Activated T-cell treated with anti-CD3 and anti-CD28 coated beads for 48 hours (primary cell): ENCODE data around the gene MRTFA.
A peak's percentile ranks its signal among the peaks of the same experiment; 100 is the strongest.
"Not testable (repeated sequence)": the region's sequence is repeated elsewhere in the genome, so short reads cannot be mapped to it uniquely, and the experiment has no call there.

ENCODE experiments used
- DNase-seq: peaks from one replicate; pipeline ENCODE4 v3.0.0-alpha.2; 2020; ENCODE audit warnings: low read depth

Gene MRTFA

DNA sequence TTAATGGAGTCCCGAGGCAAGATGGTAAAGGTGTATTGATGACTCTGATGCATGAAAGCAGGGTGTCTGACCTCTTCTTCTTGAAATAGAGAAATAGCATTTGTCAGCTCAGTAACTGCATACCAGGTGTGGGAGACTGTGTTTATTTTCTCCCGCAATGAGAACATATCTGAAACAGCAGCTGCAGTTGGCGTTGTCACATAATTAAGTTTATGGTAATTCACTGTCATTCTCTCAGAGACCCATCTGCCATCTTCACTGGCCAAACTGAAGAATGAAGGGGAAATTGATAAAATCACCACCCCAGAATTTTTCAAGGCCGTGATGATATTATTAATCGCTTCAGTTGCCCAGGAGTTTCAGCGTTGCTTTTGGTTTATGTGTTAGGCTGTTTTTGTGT is 22.6 kb upstream of the MRTFA start:
- DNase-seq: no peak

DNA sequence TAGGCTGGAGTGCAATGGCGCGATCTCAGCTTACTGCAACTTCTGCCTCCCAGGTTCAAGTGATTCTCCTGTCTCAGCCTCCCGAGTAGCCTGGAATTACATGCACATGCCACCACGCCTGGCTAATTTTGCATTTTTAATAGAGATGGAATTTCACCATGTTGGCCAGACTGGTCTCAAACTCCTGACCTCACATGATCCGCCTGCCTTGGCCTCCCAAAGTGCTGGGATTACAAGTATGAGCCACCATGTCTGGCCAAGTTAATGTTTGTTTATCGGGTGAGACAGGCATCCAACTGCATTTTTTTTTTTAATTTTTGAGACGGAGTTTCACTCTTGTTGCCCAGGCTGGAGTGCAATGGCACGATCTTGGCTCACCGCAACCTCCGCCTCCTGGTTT is 20.1 kb upstream of the MRTFA start:
- DNase-seq: not testable (repeated sequence)

DNA sequence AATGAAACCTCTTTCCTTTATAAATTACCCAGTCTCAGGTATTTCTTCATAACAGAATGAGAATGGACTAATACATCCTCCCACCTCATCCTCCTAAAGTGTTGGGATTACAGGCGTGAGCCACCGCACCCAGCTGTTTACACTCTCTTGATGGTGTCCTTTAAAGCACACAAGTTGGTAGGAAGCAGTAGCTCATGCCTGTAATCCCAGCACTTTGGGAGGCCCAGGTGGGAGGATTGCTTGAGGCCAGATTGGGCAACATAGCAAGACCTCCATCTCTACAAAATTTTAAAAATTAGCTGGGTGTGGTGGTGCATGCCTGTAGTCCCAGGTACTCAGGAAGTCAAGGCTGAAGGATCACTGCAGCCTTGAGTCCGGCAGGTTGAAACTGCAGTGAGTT is 19.4 kb upstream of the MRTFA start:
- not testable (repeated sequence) for DNase-seq

DNA sequence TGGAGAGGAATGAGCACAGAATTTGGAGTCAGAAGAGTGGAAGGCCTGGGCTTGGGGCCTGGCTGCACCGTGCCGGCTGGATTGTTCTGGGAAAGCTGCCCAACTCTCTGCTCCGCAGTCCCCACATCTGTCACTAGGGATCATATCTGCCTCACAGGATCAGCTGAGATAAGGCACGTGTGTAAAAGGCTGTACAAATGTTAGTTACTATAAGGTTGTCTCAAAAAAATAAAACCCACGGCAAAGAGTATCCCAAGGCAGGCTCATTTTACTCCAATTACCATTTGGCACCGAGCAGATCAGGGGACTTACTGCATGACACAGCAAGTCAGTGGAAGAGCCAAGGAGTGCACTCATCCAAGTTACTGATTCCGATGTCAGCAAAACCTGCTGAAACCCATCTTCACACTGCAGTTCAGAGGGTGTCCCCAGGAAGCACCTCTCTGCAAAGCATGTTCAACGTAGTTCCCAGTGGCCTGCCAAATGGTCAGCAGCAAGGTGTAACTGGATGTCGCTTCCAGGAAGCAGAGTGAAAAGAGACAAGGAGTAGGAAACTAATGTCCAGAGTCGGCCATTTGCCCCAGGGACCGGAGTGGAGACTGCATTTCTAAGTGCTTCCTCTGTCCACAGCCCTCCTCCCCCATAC is 18.1 kb upstream of the MRTFA start:
- no peak for DNase-seq

- no peak for DNase-seq
These were observed 16.8 kb upstream of the MRTFA start for GRCh38 chr22:40653361-40653760.

DNA sequence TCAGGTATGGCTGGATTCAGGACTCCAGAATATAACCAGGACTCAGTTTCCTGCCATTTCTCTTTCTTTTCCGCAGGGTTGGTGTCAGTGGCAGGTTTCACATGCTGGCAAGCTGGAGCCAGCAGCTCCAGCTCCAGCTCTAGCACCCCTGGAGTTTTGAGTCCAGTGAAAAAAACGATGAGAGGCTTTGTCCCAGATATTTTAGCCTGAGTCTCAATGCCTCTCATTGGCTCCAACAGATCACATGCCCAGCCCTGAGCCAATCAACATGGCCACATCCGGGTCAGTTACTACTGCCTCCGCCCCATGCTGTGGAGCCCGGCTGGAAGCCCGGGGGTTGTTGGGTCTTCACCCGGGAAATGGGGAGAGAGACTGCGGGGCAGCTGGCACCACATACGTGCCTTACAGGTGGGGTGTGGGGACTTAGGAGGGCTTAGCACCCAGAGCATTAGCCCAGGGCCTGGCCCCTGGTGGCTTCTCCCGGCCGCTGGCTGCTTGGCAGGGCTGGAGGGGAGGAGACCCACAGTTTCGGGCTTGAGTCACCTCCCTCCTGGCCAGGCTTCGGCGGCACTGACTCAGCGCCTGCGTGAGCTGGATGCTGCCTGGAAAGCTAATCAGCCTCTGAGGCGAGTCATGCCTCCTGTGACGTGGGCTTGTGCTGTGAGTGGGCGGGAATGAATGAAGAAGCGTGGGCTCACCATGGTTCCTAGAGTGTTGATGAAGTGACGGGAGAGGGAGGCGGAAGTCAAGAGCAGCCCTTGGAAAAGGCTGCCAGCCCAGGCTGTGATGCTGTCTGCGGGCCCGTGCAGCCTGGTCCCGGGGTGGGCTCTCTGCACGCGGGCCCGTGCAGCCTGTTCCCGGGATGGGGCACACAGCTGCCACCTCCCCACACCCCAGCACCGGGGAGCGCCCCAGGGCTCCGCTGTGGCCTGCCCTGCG is 15.3 kb upstream of the MRTFA start:
- peak; percentile 89 for DNase-seq

GRCh38 chr22:40651057-40651456 is 14.5 kb upstream of the MRTFA start:
- no peak for DNase-seq

DNA sequence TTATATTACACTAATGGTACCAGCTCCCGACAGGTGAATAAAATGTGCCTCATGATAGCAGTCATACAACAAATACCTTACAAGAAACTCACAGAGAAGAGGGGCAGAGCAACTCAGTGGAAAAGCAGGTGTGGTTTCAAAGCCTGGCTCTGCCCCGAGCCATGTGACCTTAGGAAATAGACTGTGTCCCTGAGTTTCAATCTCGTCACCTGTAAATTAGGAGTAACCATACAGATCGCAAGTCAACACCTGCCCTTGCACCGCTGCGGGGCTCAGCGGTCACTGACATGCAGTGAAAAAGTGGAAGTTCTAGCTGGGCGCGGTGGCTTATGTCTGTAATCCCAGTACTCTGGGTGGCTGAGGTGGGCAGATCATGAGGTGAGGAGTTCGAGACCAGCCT is 11.9 kb upstream of the MRTFA start:
- no peak for DNase-seq

DNA sequence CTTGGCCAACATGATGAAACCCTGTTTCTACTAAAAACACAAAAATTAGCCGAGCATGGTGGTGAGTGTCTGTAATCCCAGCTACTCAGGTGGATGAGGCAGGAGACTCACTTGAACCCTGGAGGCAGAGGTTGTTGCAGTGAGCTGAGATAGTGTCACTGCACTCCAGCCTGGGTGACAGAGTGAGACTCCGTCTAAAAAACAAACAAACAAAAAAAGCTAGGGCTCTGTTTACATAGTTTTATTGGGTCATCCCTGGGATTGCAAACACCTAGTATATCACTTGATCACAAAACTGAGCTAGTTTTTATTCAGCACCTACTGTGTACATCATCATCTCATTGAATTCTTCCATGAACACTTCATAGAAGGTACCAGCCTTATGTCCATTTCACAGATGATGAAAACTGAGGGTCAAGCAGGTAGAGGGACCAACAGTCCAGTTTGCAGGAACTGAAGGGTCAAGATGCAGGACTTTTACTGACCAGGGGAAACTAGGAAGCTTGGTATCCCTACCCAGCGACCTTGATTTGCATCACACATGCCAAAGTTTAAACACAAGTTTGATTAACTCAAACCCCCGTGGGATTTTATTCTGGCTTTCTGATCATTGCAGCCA is 9.2 kb upstream of the MRTFA start:
- DNase-seq: no peak

DNA sequence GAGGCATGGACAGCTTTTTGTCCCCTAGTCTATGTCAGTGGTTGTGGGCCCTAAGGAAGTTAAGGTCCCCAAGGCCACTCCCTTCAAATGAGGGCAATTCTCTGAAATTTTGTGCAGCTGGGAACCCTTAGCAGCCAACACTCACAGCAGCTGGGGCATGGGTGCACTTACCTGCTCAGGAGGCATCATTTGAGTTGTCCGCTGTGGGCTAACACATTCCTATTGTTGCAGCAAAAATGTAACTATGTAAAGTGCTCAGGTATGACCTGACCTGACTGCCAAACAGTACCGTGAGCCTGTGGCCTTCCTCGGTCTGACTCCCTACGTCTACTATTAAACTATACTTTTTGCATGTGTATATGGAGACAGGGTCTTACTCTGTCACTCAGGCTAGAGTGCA is 5.8 kb upstream of the MRTFA start:
- DNase-seq: no peak

DNA sequence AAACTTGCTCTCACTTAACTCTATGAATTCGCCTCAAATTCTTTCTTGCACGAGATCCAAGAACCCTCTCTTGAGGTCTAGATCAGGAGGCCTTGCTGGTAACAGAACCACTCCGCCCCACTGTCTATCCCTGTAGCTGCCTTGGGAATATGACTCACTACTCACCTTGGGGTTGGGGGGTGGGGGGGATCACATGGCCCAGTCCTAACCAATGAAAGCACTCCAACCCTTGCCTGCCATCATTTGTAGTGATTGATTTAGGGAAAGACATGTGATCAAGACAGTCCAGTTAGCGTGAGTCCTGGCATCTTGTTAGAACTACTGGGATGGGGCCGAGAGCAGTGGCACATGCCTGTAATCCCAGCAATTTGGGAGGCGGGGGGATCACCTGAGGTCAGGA is 4.8 kb upstream of the MRTFA start:
- no peak for DNase-seq

- DNase-seq: no peak
These were observed 1.7 kb upstream of the MRTFA start for GRCh38 chr22:40638261-40638660.

DNA sequence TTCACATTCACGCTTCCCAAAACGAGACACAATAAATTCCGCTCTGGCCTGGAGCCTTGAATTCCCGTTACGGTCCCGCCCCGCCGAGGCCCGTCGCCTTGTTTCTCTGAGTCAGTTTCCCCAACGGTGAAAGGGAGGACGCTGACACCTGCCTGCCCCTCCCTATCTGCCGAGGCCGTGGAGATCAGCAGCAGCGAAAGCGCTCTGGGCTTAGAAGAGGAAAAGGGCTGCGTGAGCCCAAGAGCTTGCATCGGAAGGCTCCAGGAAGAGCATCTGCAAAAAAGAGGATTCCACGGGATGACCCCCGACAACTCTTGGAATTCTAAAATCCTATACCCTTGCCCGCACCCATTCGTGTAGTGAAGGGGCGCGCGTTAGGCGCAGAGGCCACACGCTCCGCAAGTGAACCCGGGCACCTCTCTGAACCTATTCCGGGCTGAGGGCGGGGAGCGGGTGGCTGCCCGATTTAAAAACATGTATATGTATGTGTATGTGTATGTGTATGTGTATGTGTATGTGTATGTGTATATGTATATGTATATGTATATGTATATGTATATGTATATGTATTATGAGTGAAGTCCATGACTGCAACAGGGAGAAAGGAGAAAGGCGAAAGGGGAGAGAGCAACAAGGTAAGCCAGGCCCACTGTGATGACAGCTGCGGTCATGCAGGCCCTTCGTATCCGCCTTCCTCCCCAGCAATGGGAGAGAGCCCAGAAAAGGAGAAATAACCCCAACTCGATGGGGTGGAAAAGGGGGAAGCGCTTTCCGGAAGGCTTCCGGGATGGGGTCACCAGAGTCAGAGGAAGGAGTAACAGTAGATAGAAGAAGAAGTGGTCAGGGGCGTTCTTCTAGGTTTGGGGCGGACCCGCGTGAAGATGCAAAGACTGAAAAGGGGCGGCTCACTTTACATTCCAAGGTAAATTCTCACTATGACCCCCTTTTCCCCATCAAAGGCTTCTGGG is 948 bp upstream of the MRTFA start:
- DNase-seq: peak; percentile 59

DNA sequence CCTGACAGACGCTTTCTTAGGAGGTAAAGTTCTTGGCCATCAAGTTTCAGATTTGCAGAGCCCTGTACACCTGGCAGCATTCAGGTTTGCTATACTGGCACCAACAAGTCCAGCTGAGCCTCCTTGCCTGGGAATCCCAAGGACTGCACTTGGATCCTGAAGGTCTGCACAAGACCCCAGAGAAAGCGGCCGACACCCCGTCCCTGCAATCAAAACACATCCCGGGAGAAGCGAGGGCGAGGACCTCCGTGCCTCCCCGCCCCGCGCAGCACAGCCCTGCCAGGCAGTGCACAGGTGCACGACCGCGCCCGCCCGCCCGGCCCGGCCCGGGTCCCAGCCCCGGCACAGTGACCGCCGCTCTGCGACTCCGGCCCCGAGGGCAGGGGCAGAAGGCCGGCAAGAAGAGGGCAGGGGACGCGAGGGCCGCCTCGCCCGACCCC is 559 bp downstream of the MRTFA start:
- DNase-seq: no peak

DNA sequence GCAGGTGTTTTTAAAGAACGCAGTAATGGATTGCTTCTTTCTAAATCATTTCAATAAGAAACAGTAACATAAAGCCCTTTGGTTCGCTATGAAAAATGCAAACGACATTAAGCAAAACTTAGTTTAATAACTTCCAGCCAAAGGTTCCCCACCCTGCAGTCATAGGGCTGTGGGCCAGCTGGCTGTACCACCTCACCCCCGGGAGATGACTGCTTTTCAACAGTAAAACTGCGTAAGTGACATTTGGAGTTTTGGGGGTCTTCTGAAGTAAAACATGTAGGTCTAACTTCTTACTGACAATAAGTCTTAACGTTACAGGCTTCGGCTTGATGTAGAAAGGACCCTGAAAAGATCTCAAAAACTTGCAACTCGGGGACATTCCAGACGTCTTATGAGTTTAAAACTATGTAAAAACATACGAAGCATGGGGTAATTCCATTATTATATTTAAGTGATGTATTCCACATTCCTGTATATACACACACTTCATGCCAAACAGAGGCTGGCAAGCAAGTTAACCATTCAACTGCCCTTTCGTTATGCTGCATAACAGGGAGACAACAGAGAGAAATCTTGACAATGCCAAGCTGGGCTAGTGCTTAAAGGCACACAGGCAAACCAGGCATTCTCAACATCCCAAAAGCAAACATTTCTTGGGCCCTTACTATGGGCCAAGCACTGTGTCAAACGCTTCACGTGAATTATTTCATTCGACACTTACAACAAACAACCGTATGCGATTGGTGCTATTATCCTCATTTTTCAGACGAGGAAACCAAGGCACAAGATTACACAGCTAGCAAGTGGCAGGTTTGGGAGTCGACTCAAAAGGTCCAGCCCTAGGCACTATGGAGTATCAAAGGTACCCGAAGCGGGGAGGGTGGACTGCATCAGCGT is 1.2 kb downstream of the MRTFA start:
- DNase-seq: no peak

- DNase-seq: no peak
These were observed 2.2 kb downstream of the MRTFA start for GRCh38 chr22:40634119-40634903.

DNA sequence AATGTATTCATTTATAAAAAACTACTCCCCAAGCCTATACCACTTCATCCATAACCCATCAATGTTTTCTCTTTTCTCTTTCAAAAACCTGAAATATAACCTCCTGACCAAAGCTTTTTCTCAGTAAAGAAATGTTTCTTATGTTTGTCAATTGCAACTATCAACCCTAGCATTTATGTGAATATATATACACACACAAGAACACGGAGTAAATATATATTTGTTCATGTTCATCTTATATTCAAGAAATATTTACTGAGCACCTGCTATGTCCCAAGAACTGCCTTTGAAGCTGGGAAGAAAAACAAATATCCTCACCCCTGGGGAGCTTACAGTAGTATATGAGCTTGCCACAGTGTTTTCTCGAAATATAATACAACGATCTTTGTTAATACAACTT is 3.5 kb downstream of the MRTFA start:
- DNase-seq: no peak

- no peak for DNase-seq
These were observed 4.6 kb downstream of the MRTFA start for GRCh38 chr22:40631925-40632324.

DNA sequence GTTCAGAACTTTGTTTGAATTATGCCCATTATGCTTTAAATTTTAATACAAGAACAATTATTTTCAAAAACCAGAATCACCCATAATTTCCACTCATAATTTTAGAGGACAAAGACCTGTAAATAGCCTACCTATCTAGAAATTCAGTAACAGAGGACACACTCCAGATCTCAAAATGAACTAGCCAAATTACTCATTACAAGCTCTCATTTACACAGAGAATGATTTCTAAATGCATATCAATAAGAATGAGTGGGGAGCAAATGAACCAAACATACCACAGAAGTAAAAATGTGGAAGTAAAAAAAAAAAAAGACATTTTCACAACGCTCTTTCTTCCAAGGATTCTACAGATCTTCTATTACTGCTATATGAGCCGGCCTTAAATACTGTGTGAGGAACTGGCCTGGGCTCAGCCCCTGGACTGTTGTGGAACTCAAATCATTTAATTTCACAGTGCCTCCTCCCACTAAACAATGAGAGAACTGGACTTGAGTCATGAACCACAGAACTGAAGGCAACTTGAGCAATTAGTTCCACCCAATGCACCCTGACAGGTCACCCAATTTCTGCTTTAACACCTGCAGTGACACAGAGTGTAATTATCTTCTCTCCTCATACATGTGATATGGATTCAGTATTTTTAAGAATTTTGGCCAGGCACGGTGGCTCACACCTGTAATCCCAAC is 8.0 kb downstream of the MRTFA start:
- DNase-seq: no peak
